Activated CD4-positive, alpha-beta memory T cell treated with anti-CD3 and anti-CD28 coated beads for 36 hours (primary cell): ENCODE results near the gene NDUFA6. TPM values are rescaled to one million over a fixed set of nuclear protein-coding genes. Genes with fewer than 3 reads are reported as not detected.
"Not testable (repeated sequence)": the region's sequence is repeated elsewhere in the genome, so short reads cannot be mapped to it uniquely, and the experiment has no call there.

Experiments
- CTCF ChIA-PET: fragments of 350-600 bp; sonication (Branson Sonifier 250); formaldehyde crosslinking; loops from one replicate; lab custom pipeline; 2021; ENCODE audit warnings: antibody characterized with exemption, inconsistent platforms; lab: Charles Lee
- POLR2A ChIA-PET: fragments of 350-600 bp; sonication (Branson Sonifier 250); formaldehyde crosslinking; loops from one replicate; lab custom pipeline; 2021; ENCODE audit warnings: antibody characterized with exemption; lab: Charles Lee
- DNase-seq: peaks from one replicate; pipeline ENCODE4 v3.0.0-alpha.2; 2020
- H3K27ac Mint-ChIP-seq: one replicate; pipeline ENCODE4 v1.8.0; 2021; ENCODE audit warnings: mixed read lengths
- H3K27me3 Mint-ChIP-seq: one replicate; pipeline ENCODE4 v1.8.0; 2021; ENCODE audit warnings: mixed read lengths
- H3K36me3 Mint-ChIP-seq: one replicate; pipeline ENCODE4 v1.8.0; 2021; ENCODE audit warnings: mixed read lengths
- H3K4me1 Mint-ChIP-seq: one replicate; pipeline ENCODE4 v1.8.0; 2021; ENCODE audit warnings: low read depth, mixed read lengths
- H3K4me3 Mint-ChIP-seq: one replicate; pipeline ENCODE4 v1.8.0; 2021; ENCODE audit warnings: mild to moderate bottlenecking, mixed read lengths
- H3K9me3 Mint-ChIP-seq: one replicate; pipeline ENCODE4 v1.8.0; 2021; ENCODE audit warnings: mixed read lengths
- intact Hi-C: fragments of 100-400 bp; cut with micrococcal nuclease; formaldehyde crosslinking; loops from one replicate; pipeline ENCODE4 v1.15.1; 2023
- total RNA-seq, 2 experiments: library from RNA; stranded (reverse); gene quantifications; one replicate each; pipeline ENCODE4 v1.2.3, GENCODE V29; 2021

Gene NDUFA6
- total RNA-seq, 2 experiments from 2014 or later = 124 to 129 TPM

GRCh38 chr22:42108848-42109247 lies 18.3 kb upstream of the NDUFA6 start:
- peaks cover 9% of the 10 kb centered on the region for H3K36me3 Mint-ChIP-seq
- DNase-seq = no peak
- H3K4me3 Mint-ChIP-seq = no peak overlapping the region
- ChIA-PET POLR2A (no interaction called here), CTCF (no interaction called here)
- peaks cover 13% of the 10 kb centered on the region for H3K9me3 Mint-ChIP-seq
- no peak overlapping the region for H3K27ac Mint-ChIP-seq
- no peaks in the 10 kb centered on the region for H3K4me1 Mint-ChIP-seq
- intact Hi-C loops = no loop called here
- no peaks in the 10 kb centered on the region for H3K27me3 Mint-ChIP-seq

GRCh38 chr22:42104332-42104860 lies 13.8 kb upstream of the NDUFA6 start:
- H3K4me3 Mint-ChIP-seq, DNase-seq, H3K27ac Mint-ChIP-seq, intact Hi-C loops, CTCF ChIA-PET, POLR2A ChIA-PET, H3K27me3 Mint-ChIP-seq, H3K4me1 Mint-ChIP-seq: not testable (repeated sequence)
- peaks cover 32% of the 10 kb centered on the region for H3K9me3 Mint-ChIP-seq
- peaks cover 30% of the 10 kb centered on the region for H3K36me3 Mint-ChIP-seq

GRCh38 chr22:42101199-42101598 lies 10.6 kb upstream of the NDUFA6 start:
- no peaks in the 10 kb centered on the region for H3K4me1 Mint-ChIP-seq
- ChIA-PET POLR2A (no interaction called here), CTCF (interaction anchor here (2.0 kb wide), 1 partner anchor 10 kb away, joined by 7 read pairs; the partner anchor contains the start of gene NDUFA6)

DNA sequence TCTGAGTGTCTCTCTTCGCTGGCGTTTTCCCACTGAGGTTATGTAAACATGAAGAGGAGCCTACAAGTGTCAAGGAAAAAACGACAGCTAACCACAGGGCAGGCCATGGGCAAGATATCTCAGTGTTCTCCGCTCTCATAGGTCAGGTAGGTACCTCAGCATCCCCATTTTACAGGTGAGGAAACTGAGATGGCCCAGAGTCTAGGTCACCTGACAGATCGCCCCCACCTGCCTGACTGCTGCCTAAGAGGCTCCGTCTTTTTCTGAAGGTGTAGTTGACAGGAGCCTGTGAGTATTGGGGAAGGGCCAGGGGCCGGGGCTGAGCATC lies 847 bp upstream of the NDUFA6 start:
- H3K4me1 Mint-ChIP-seq = peaks cover 26% of the 10 kb centered on the region
- ChIA-PET CTCF (interaction anchor here (0.7 to 5.5 kb wide), 25 partner anchors 11 to 382 kb away, joined by 3 to 75 read pairs (median 5); partner anchors contain the start of genes CENPM, SEPTIN3 and SMDT1), POLR2A (interaction anchor here (0.8 to 4.3 kb wide), 13 partner anchors 11 to 523 kb away, joined by 3 to 52 read pairs (median 5); partner anchors contain the start of genes CCDC134, CENPM, NAGA and SMDT1)
- H3K36me3 Mint-ChIP-seq = peaks cover 26% of the 10 kb centered on the region
- H3K27ac Mint-ChIP-seq = peak overlapping the region; percentile 99
- intact Hi-C loops = loop anchor here (1.0 to 5.0 kb wide), 7 partner anchors 29 to 461 kb away; partner anchors contain the start of genes SERHL2 and SREBF2
- peaks cover 7% of the 10 kb centered on the region for H3K9me3 Mint-ChIP-seq
- DNase-seq = no peak
- H3K4me3 Mint-ChIP-seq = peak overlapping the region; percentile 97
- H3K27me3 Mint-ChIP-seq = no peaks in the 10 kb centered on the region

More at GRCh38 chr22:42101199-42101598, 10.6 kb upstream of the NDUFA6 start:
- Mint-ChIP-seq H3K9me3 (peaks cover 34% of the 10 kb centered on the region), H3K4me3 (no peak overlapping the region), H3K27ac (no peak overlapping the region), H3K27me3 (no peaks in the 10 kb centered on the region), H3K36me3 (peaks cover 37% of the 10 kb centered on the region)
- intact Hi-C loops = no loop called here
- DNase-seq = no peak

- CTCF ChIA-PET = interaction anchor here (0.8 to 1.4 kb wide), 2 partner anchors 11 to 145 kb away, joined by 3 read pairs; no protein-coding TSS in a partner anchor
- intact Hi-C loops = no loop called here
Measured at GRCh38 chr22:42086051-42086450, 4.5 kb downstream of the NDUFA6 start.

GRCh38 chr22:42084874-42085273 lies 5.7 kb downstream of the NDUFA6 start:
- intact Hi-C loops = no loop called here
- Mint-ChIP-seq H3K4me3 (no peak overlapping the region), H3K9me3 (peaks cover 7% of the 10 kb centered on the region), H3K4me1 (peaks cover 30% of the 10 kb centered on the region), H3K27ac (no peak overlapping the region), H3K36me3 (peaks cover 39% of the 10 kb centered on the region), H3K27me3 (no peaks in the 10 kb centered on the region)
- DNase-seq = no peak
- CTCF ChIA-PET = no interaction called here
- POLR2A ChIA-PET = no interaction called here

More at GRCh38 chr22:42086051-42086450, 4.5 kb downstream of the NDUFA6 start:
- DNase-seq = no peak
- H3K4me3 Mint-ChIP-seq = no peak overlapping the region
- POLR2A ChIA-PET = no interaction called here
- H3K27ac Mint-ChIP-seq = no peak overlapping the region
- peaks cover 25% of the 10 kb centered on the region for H3K4me1 Mint-ChIP-seq
- no peaks in the 10 kb centered on the region for H3K27me3 Mint-ChIP-seq
- H3K9me3 Mint-ChIP-seq = peaks cover 7% of the 10 kb centered on the region
- H3K36me3 Mint-ChIP-seq = peaks cover 45% of the 10 kb centered on the region

GRCh38 chr22:42083119-42083518 lies 7.5 kb downstream of the NDUFA6 start:
- H3K27ac Mint-ChIP-seq = no peak overlapping the region
- no peak overlapping the region for H3K4me3 Mint-ChIP-seq
- ChIA-PET CTCF (no interaction called here), POLR2A (no interaction called here)
- peaks cover 27% of the 10 kb centered on the region for H3K36me3 Mint-ChIP-seq
- intact Hi-C loops = no loop called here
- H3K9me3 Mint-ChIP-seq = no peaks in the 10 kb centered on the region
- no peaks in the 10 kb centered on the region for H3K27me3 Mint-ChIP-seq
- H3K4me1 Mint-ChIP-seq = peaks cover 25% of the 10 kb centered on the region
- DNase-seq = no peak

DNA sequence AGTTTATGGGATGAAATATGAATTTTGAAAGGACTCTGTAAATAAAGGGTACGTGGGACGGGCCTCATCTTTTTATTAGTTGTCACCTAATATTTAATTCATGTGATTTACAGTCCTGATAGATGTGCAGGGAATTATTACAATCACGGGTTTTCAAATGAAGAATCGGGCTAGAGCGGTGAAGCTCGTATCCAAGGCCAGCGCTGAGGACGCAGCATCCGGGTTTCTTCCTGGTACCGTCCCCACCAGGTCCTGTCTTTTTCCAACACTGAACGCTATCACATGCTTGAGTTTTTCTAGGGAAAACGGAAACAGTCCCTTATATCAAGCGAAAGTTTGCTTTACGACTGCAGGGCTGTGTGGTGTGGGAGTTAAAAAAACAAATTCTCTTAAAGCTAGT lies 10.3 kb downstream of the NDUFA6 start:
- ChIA-PET CTCF (interaction anchor here (0.8 to 3.1 kb wide), 4 partner anchors 10 to 383 kb away, joined by 3 to 31 read pairs (median 4); partner anchors contain the start of gene NDUFA6), POLR2A (interaction anchor here (0.9 to 3.1 kb wide), 8 partner anchors 10 to 535 kb away, joined by 3 to 52 read pairs (median 4); partner anchors contain the start of genes CENPM, MEI1, NAGA and NDUFA6)
- Mint-ChIP-seq H3K27ac (peak overlapping the region; percentile 95), H3K4me3 (peak overlapping the region; percentile 95), H3K36me3 (peaks cover 10% of the 10 kb centered on the region), H3K27me3 (no peaks in the 10 kb centered on the region), H3K9me3 (no peaks in the 10 kb centered on the region), H3K4me1 (peaks cover 26% of the 10 kb centered on the region)
- peak; percentile 31 for DNase-seq
- intact Hi-C loops = loop anchor here (1.0 kb wide), 1 partner anchor 10 kb away; the partner anchor contains the start of gene NDUFA6

DNA sequence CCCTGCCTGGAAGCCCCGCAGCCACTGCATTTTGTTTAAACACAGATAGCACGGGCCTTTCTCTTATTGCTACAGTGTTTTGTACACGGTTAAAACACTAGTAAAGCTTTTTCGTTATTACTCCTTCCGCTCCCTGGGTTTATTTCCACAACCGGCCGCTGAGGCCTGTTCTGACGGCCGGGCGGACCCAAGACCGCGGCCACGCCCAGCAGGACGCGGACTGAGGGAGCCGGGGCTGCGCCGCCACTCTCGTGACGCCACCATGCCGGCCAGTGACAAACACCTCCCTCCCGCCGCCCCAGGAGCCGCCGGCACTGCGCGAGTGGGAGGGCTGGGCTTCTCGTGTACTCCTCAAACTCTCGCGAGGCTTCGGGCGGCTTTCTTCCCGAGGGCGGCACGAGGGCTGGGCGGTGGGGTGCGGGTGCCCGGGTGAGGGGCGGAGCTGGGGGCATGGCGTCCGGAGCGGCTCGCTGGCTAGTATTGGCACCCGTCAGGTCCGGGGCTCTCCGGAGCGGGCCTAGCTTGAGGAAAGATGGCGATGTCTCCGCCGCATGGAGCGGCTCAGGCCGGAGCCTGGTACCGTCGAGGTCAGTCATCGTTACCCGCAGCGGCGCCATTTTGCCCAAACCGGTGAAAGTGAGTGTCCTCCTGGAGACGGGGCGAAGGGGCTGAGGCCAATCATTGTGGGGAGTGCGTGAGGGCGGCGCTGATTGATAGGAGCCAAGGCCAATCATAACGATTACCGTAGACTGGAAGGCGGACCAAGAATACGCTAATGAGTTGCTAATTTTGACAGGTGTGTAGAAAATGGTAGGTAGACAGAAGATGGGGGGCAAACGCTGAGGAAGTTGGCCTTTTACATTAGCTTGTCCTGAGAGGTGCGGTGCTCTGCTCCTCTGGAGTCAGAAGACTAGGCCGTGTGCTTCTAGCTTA lies 11.0 kb downstream of the NDUFA6 start, which contains the start of gene SMDT1:
TSS of gene SMDT1 (plus strand) at position 382 of the 933 bp plus-strand sequence. CDS start at position 451, 69 bp downstream.
- peak within 1 kb of the TSS; percentile 95 for H3K27ac Mint-ChIP-seq
- DNase-seq = peak; percentile 98
- no peaks in the 10 kb centered on the region for H3K9me3 Mint-ChIP-seq
- H3K4me3 Mint-ChIP-seq = peak within 1 kb of the TSS; percentile 95
- peaks cover 29% of the 10 kb centered on the region for H3K4me1 Mint-ChIP-seq
- intact Hi-C loops = loop anchor here (1.0 kb wide), 1 partner anchor 11 kb away; the partner anchor contains the start of gene NDUFA6
- H3K27me3 Mint-ChIP-seq = no peaks in the 10 kb centered on the region
- ChIA-PET POLR2A (interaction anchor here (0.7 to 3.1 kb wide), 10 partner anchors 9 to 535 kb away, joined by 3 to 52 read pairs (median 4); partner anchors contain the start of genes CENPM, MEI1, NAGA and NDUFA6), CTCF (interaction anchor here (1.3 to 3.1 kb wide), 2 partner anchors 11 to 383 kb away, joined by 3 to 31 read pairs; partner anchors contain the start of gene NDUFA6)
- H3K36me3 Mint-ChIP-seq = peaks cover 9% of the 10 kb centered on the region

DNA sequence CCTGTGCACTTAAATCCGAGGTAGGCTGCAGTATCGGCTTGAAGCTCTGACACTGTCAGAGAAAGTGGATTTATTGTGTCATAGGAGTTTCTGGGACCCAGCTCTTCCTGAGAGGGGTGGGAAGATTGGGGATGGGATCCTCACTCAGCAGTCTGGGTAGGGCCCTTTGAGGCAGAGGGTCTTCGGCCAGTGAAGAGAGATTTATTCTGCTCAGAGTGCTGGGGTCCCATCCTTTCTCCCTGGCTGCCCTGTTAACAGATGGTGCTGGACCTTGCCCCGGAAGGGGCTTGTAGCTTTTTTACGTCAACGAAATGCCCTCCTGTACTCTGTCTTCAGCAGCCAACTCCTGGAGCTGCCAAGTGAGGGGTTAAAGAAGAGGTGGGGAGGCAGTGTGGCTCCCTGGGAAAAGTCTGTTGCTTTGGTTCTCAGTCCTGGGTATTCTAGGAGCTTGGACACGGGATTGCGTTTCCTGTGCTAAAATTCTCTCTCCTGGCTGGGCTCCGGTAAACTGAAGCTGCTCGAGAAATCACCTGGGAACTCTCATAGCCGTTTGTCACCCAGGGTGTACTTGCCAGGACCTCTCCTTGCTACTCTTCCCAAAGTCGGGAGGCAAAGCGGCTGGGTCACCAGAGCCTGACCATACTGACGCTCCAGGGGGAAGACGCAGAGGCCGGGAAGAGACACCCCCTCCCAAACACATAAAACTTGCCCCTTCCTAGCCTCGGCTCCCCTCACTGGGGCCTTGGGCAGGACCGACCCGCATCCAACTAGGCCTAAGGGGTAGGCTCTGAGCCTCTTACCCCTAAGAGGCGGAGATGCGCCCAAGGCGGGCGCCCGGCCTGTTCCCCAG lies 11.9 kb downstream of the NDUFA6 start:
- DNase-seq = no peak
- Mint-ChIP-seq H3K4me3 (peak overlapping the region; percentile 95), H3K36me3 (peaks cover 6% of the 10 kb centered on the region), H3K27ac (peak overlapping the region; percentile 95), H3K9me3 (no peaks in the 10 kb centered on the region), H3K4me1 (peaks cover 31% of the 10 kb centered on the region), H3K27me3 (no peaks in the 10 kb centered on the region)
- CTCF ChIA-PET = interaction anchor here (1.1 to 3.1 kb wide), 2 partner anchors 12 to 132 kb away, joined by 3 to 31 read pairs; partner anchors contain the start of genes CENPM and NDUFA6
- intact Hi-C loops = no loop called here
- POLR2A ChIA-PET = interaction anchor here (0.7 to 3.1 kb wide), 6 partner anchors 8 to 190 kb away, joined by 3 to 52 read pairs (median 6); partner anchors contain the start of genes CENPM, NAGA, NDUFA6 and WBP2NL
